HCEC 1CT (cell line): ENCODE results near the gene SFMBT2.
A peak's percentile ranks its signal among the peaks of the same experiment; 100 is the strongest.

Source experiments
- DNase-seq: peaks from one replicate; pipeline ENCODE4 v3.0.0-alpha.2; 2017

SFMBT2 gene

GRCh38 chr10:7424919-7425318, 14.1 kb upstream of the SFMBT2 start:
- DNase-seq: no peak

DNA sequence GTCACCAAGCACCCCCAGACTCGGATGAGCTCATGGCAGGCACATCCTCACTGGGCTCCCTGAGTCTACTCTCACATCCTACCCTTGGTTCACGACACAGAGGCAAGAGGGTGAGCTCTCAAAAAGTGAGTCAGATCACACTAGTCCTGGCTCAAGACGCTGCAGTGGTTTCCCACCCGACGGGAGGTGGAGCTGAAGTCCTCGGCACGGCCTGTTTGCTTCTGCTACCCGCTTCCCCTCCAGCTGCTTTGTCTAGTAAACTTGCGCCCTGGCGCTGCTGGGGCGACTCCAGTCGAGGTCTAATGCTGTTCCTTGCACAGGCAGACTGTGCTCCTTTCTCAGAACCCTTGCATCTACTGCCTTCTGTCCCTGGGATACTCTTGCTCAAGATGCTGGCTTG, 13.5 kb upstream of the SFMBT2 start:
- DNase-seq: no peak

GRCh38 chr10:7423521-7423920, 12.7 kb upstream of the SFMBT2 start:
- no peak for DNase-seq

DNA sequence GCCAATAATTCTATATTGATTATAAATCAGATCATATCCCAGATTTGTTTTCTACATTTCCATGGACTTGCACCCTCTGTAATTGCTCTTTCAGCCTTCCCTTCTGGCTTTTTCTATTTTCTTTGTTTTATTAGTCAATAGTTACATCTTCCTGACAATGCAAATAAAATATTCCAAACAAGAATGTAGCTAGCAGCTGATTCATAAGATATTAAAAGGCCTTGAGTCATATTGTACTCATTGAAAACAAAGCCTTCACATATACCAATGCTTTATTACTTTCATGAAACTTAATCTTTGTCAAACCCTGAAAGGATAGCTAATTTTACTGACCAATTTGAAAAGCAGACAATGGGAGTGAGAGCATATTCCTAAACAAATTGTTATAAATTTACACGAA, 10.7 kb upstream of the SFMBT2 start:
- DNase-seq: peak; percentile 45

GRCh38 chr10:7419998-7420397, 9.2 kb upstream of the SFMBT2 start:
- DNase-seq: no peak

GRCh38 chr10:7417807-7418206, 7.0 kb upstream of the SFMBT2 start:
- DNase-seq: no peak

DNA sequence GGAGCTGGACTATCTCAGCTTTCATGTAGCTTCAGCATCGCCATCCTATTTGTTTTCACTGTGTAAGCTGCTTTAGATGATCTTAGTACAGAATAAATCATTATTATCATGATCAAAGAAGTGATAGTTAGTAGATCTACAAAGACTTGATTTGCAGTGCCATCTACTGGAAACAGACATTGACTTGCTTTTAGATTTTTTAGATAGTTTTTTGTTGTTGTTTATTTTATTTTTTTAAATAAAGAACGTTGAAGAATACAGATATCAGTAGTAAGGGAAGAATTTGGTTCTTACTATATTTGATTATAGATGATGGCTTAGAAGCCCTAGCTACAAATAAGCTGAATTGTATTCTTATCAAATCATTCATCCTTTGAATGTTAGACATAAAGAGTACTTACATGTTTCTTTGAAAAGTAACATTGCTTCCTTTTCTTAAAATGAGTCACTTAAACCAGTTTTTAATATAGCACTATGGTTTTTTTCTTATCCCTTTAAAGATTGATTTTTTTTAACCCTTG, 6.3 kb upstream of the SFMBT2 start:
- peak; percentile 58 for DNase-seq

GRCh38 chr10:7414766-7415165, 3.9 kb upstream of the SFMBT2 start:
- DNase-seq: no peak

GRCh38 chr10:7412928-7413282, 2.1 kb upstream of the SFMBT2 start:
- no peak for DNase-seq

- no peak for DNase-seq
Observed at GRCh38 chr10:7412237-7412927, 1.5 kb upstream of the SFMBT2 start.

DNA sequence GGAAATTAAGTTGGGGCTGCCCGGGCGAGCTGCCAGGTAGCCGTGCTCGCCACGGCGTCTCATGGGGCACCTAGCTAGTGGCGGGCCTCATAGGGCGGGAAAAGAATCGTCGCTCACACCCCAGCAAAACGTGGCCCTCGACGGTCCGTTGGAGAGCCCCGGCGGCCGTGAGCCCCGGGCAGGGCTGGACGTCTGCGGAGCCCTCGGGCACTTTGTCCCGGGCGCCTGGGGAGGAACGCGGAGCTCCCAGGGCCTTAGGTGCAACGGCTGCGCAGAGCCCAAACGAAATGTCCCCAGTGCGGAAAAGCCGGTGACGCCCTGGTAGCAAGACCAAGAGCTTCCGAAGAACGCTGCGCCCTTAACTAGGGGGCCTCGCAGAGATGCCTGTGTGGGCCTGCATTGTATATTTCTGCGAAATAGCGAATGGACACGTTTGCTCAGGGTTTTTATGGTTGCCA, 866 bp upstream of the SFMBT2 start:
- no peak for DNase-seq

GRCh38 chr10:7410301-7410861, 453 bp downstream of the SFMBT2 start:
- DNase-seq: peak; percentile 9

DNA sequence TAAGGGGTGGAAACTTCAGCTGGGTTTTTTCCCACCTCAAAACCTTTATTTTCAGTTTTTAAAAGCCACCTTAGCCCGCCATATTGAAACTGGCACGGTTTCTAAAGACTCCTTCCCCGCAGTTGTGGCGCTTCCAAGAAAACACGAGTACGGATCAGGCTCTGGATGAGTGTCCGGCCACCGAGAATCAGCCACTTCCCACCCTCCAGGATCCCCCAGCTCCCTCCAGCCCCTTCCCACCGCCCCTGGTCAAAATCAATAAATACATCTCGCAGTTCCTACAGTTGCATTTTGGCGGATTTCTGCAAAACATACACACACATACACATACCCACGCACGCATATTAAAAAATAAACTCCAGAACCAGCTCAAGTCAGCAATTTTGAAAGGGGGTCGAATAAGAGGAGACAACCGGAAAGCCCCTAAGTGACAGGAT, 1.1 kb downstream of the SFMBT2 start:
- DNase-seq: peak; percentile 20

DNA sequence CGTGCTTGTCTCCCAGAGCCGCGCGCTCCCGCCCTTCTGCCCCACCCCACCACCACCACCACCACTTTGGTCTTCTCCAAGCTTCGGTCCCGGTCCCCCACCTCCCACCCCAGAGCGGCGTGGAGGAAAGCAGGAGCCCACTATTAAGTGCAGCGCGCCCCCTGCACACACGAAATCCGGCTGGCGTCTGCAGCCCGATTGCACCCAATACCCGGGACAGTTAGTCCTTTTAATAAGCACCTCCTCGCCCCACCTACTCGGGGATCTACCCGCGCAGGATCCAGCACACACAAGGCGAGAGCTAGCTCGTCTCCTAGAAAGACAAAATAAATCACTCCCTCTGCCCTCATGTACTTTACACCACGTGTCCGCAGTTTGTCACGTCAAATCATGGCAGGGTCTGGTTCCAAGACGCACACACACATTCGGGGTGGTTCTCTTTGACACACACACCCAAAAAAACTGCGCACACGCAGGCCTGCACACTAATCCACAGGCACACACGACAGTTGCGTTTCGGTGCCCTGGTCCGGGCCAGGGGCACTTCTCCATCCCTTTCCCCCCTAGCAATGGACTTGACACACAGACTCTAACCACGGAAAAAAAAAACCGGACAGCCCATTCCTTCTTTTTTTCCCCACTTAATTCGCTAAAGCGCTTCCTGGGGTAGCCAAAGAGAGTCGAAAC, 1.6 kb downstream of the SFMBT2 start:
- peak; percentile 36 for DNase-seq

GRCh38 chr10:7408291-7409044, 2.4 kb downstream of the SFMBT2 start:
- DNase-seq: peak; percentile 56

- no peak for DNase-seq
Observed at GRCh38 chr10:7407368-7408290, 3.2 kb downstream of the SFMBT2 start.

DNA sequence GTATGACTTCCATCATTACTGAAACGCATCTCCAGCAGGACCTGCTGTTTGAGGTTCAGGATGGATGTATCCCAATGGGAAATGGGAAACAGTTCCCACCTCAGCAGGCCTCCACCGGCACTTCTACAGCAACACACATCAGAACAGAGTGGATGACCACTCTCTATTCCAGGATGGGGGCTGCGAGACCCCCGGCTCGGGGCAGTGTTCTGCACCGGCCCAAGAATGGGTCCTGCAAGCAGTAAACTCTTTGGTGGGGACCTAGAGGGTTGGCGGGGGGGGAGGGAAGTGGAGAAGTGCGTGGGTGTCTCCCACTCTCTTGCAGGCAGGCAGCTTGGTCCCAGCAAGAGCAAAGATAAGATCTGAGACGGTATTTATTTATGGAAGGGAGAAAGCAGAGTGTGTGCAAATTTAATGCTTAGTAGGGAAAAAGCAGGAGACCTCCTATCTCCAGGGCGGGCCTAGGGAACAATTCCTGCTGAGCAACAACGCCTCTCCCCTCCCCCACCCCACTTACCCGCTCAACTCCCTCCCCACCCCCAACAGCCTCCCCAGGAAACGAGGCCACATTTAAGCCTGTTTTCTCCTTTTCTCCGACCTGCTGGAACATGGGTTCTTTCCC, 4.0 kb downstream of the SFMBT2 start:
- DNase-seq: no peak

GRCh38 chr10:7405637-7406036, 5.2 kb downstream of the SFMBT2 start:
- DNase-seq: no peak

- DNase-seq: no peak
Observed at GRCh38 chr10:7403620-7404019, 7.2 kb downstream of the SFMBT2 start.

DNA sequence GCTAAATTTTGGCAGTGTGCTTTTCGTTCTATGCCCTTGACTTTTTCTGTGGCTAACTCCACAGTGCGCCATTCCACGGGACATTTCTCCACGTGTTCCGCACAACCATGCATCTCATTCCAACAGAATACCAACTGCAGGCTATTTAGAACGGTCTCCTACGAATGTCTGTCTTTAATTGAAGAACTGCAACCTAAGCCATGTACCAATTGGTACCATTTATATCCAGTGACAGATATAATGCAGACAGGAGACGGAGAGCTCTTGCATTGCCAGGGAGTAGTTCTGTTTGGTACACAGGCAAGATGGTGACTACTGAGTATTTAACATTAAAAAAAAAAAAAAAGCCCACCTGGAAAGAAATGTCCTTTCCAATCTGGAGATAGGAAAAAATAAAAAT, 9.1 kb downstream of the SFMBT2 start:
- DNase-seq: no peak

- no peak for DNase-seq
Observed at GRCh38 chr10:7401156-7401555, 9.7 kb downstream of the SFMBT2 start.
